B cell (primary cell): ENCODE measurements around the gene CD300H. TPM values are rescaled to one million over a fixed set of nuclear protein-coding genes. Genes with fewer than 3 reads are reported as not detected.

ENCODE experiments used
- ATAC-seq: fragments of 200-7000 bp; cut with Tn5 transposase; one replicate; pipeline ENCODE4 v1.10.0; 2021; ENCODE audit warnings: low read depth, mild to moderate bottlenecking, moderate number of reproducible peaks, moderate library complexity
- CTCF ChIA-PET: fragments of 350-600 bp; sonication (Branson Sonifier 250); formaldehyde crosslinking; loops from one replicate; lab custom pipeline; 2021; ENCODE audit warnings: antibody characterized with exemption, inconsistent platforms; lab: Charles Lee
- POLR2A ChIA-PET: fragments of 350-600 bp; sonication (Branson Sonifier 250); formaldehyde crosslinking; loops from one replicate; lab custom pipeline; 2021; ENCODE audit warnings: antibody characterized with exemption; lab: Charles Lee
- DNase-seq: peaks from one replicate; pipeline ENCODE4 v3.0.0; 2013
- H2AFZ ChIP-seq: 2 replicates; pipeline ENCODE4 v1.6.1; 2012; ENCODE audit warnings: mild to moderate bottlenecking, low read depth, low read length; ENCODE audit not compliant: insufficient read depth, poor library complexity, severe bottlenecking
- H3K27ac ChIP-seq, 2 donors: 1 replicate in 1 of 2; 2 replicates in 1 of 2; pipeline ENCODE4 v1.5.1; 2012 to 2013; ENCODE audit warnings: low read length in 2 of 2, mild to moderate bottlenecking in 2 of 2, moderate library complexity in 1 of 2
- H3K27me3 ChIP-seq, 4 experiments: fragments of 200-600 bp in 1 of 4; sonication (generic) in 1 of 4; replicated peaks in 1 of 4; 1 replicate in 2 of 4; 2 replicates in 2 of 4; pipeline versions ENCODE4 v1.6.1 to v1.7.0; 2013 to 2016; ENCODE audit warnings: low read length in 3 of 4, mild to moderate bottlenecking in 2 of 4, mixed read lengths in 1 of 4, moderate library complexity in 1 of 4; ENCODE audit not compliant: insufficient read depth in 4 of 4, control insufficient read depth in 3 of 4; ENCODE audit errors: control extremely low read depth in 1 of 4
- H3K36me3 ChIP-seq, 2 experiments: replicated peaks in 1 of 2; 1 replicate in 1 of 2; 2 replicates in 1 of 2; pipeline versions ENCODE4 v1.6.1 to v1.7.1; 2013; ENCODE audit warnings: low read length in 1 of 2; ENCODE audit not compliant: insufficient read depth in 2 of 2, control insufficient read depth in 1 of 2; ENCODE audit errors: control extremely low read depth in 1 of 2, extremely low read depth in 1 of 2
- H3K4me1 ChIP-seq, 2 donors: fragments of 200-600 bp in 1 of 2; sonication (generic) in 1 of 2; 1 replicate in 1 of 2; 2 replicates in 1 of 2; pipeline versions ENCODE4 v1.5.1 to v1.6.1; 2013 to 2017; ENCODE audit warnings: low read length in 2 of 2; ENCODE audit not compliant: control insufficient read depth in 2 of 2, insufficient read depth in 2 of 2
- H3K4me2 ChIP-seq: replicated peaks from 2 replicates; pipeline ENCODE3; 2012; ENCODE audit warnings: mild to moderate bottlenecking, low read depth, low read length; ENCODE audit not compliant: poor library complexity, severe bottlenecking
- H3K4me3 ChIP-seq, 5 experiments: fragments of 200-600 bp in 1 of 5; sonication (generic) in 1 of 5; 1 replicate in 3 of 5; 2 replicates in 2 of 5; pipeline versions ENCODE4 v1.5.1 to v1.7.0; 2011 to 2016; ENCODE audit warnings: low read length in 4 of 5, mild to moderate bottlenecking in 4 of 5, low read depth in 2 of 5, control low read depth in 1 of 5, moderate library complexity in 1 of 5; ENCODE audit not compliant: insufficient read depth in 1 of 5; ENCODE audit errors: control extremely low read depth in 1 of 5, extremely low read depth in 1 of 5
- H3K79me2 ChIP-seq: fragments of 200-600 bp; sonication (generic); one replicate; pipeline ENCODE4 v1.6.0; 2016; ENCODE audit warnings: low read length; ENCODE audit not compliant: control insufficient read depth, insufficient read depth
- H3K9ac ChIP-seq: fragments of 200-600 bp; sonication (generic); 2 replicates; pipeline ENCODE4 v1.6.1; 2017; ENCODE audit warnings: mild to moderate bottlenecking, low read length, moderate library complexity
- H3K9me3 ChIP-seq, 3 donors: one replicate each; pipeline versions ENCODE4 v1.6.1 to v1.7.1; 2013; ENCODE audit warnings: low read length in 2 of 3; ENCODE audit not compliant: control insufficient read depth in 2 of 3, insufficient read depth in 1 of 3; ENCODE audit errors: control extremely low read depth in 1 of 3
- H4K20me1 ChIP-seq: 2 replicates; pipeline ENCODE4 v1.6.0; 2012; ENCODE audit warnings: mild to moderate bottlenecking, low read length; ENCODE audit not compliant: insufficient read depth, control insufficient read depth, poor library complexity, severe bottlenecking
- H3K27ac Mint-ChIP-seq: one replicate; pipeline ENCODE4 v1.8.0; 2021; ENCODE audit warnings: mixed read lengths
- H3K27me3 Mint-ChIP-seq: one replicate; pipeline ENCODE4 v1.8.0; 2021; ENCODE audit warnings: mixed read lengths
- H3K4me1 Mint-ChIP-seq: one replicate; pipeline ENCODE4 v1.8.0; 2021; ENCODE audit warnings: mixed read lengths
- H3K4me3 Mint-ChIP-seq: one replicate; pipeline ENCODE4 v1.8.0; 2021; ENCODE audit warnings: mixed read lengths
- H3K9me3 Mint-ChIP-seq: one replicate; pipeline ENCODE4 v1.8.0; 2022; ENCODE audit warnings: mixed read lengths; ENCODE audit not compliant: insufficient read depth
- CTCF ChIP-seq: fragments of 200-600 bp; IDR thresholded peaks from one replicate; pipeline ENCODE4 v1.8.0; 2022; ENCODE audit warnings: antibody characterized with exemption, mild to moderate bottlenecking
- EZH2 ChIP-seq: IDR thresholded peaks from 2 replicates; pipeline ENCODE4 v1.6.1; 2012; ENCODE audit warnings: borderline replicate concordance, low read depth, mild to moderate bottlenecking, moderate library complexity, low read length; ENCODE audit not compliant: insufficient read depth, poor library complexity, severe bottlenecking
- WGBS: methylation state at CpG from one replicate; pipeline ENCODE4 v1.1.5; 2013; ENCODE audit warnings: missing lambda C conversion rate; ENCODE audit not compliant: insufficient coverage; 5-methylcytosine and 5-hydroxymethylcytosine counted together
- intact Hi-C: fragments of 100-400 bp; cut with micrococcal nuclease; formaldehyde crosslinking; loops from one replicate; pipeline ENCODE4 v1.10.0; 2022
- polyA plus RNA-seq: library from polyadenylated mRNA; depleted of rRNA; stranded (reverse); fragments of >200 nt; gene quantifications from 2 replicates; pipeline ENCODE4 v1.2.3, GENCODE V29; 2012
- total RNA-seq, 2 donors: library from RNA; stranded (reverse); fragments of 120-200 nt in 1 of 2; gene quantifications; 1 replicate in 1 of 2; 2 replicates in 1 of 2; pipeline versions ENCODE4 v1.2.3 to v1.2.4, GENCODE V29; 2013 to 2022

CD300H gene
- total and polyA plus RNA-seq, 2 donors (not counting 1 experiment from before 2014, with no cell fraction given): 0.58 TPM; not detected in 1

DNA sequence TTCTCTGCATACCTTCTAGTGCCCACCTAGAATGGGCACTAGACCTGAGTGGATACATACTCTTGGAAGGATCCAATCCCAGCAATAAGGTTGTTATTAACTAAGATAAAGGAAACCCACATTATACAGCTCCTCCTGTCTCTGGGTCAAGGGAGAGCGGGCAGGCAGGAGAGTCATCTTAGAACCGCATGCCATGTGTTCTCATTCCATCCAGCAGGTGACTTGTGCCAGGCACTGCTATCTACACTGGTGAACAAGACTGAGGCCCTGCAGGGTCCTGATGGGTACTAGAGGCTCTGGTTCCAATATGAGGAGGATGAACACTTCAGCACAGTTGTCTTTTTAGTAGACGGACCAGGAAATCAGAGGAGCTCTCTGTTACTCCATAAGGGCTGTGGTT is 5.9 kb upstream of the CD300H start:
- H3K4me2 ChIP-seq: no peak overlapping the region
- no peaks in the 10 kb centered on the region for H3K9me3 ChIP-seq
- Mint-ChIP-seq H3K9me3 (no peaks in the 10 kb centered on the region), H3K27ac (no peak overlapping the region), H3K4me3 (no peak overlapping the region), H3K27me3 (peaks cover 46% of the 10 kb centered on the region), H3K4me1 (peaks cover 5% of the 10 kb centered on the region)
- ChIA-PET POLR2A (no interaction called here), CTCF (no interaction called here)
- 90% methylated on average over 3 of the region's 3 CpGs for WGBS
- H2AFZ ChIP-seq: no peak overlapping the region
- H3K27me3 ChIP-seq: peaks cover 0 to 35% (median 10%) of the 10 kb centered on the region in 4 experiments
- H4K20me1 ChIP-seq: no peaks in the 10 kb centered on the region
- TF ChIP-seq EZH2 (no peak), CTCF (no peak)
- intact Hi-C loops: no loop called here
- H3K4me3 ChIP-seq: no peak overlapping the region
- H3K4me1 ChIP-seq: peaks cover 0 to 4% of the 10 kb centered on the region in 2 donors
- ATAC-seq: no peak
- no peak overlapping the region for H3K9ac ChIP-seq
- DNase-seq: no peak
- no peaks in the 10 kb centered on the region for H3K79me2 ChIP-seq
- H3K27ac ChIP-seq: no peak overlapping the region
- H3K36me3 ChIP-seq: no peaks in the 10 kb centered on the region

GRCh38 chr17:74571621-74572270 is 4.4 kb upstream of the CD300H start:
- H3K4me1 Mint-ChIP-seq: peaks cover 8% of the 10 kb centered on the region
- WGBS: 86% methylated on average over 1 of the region's 4 CpGs
- H3K4me3 Mint-ChIP-seq: no peak overlapping the region
- H4K20me1 ChIP-seq: no peaks in the 10 kb centered on the region
- no peak overlapping the region for H3K9ac ChIP-seq
- CTCF ChIA-PET: interaction anchor here (1.0 to 1.6 kb wide), 2 partner anchors 28 to 60 kb away, joined by 3 read pairs; no protein-coding TSS in a partner anchor
- H3K27ac Mint-ChIP-seq: no peak overlapping the region
- DNase-seq (no peak), ATAC-seq (no peak)
- peaks cover 0 to 49% (median 10%) of the 10 kb centered on the region in 4 experiments for H3K27me3 ChIP-seq
- no peak overlapping the region for H3K4me2 ChIP-seq
- H2AFZ ChIP-seq: no peak overlapping the region
- peaks cover 48% of the 10 kb centered on the region for H3K27me3 Mint-ChIP-seq
- H3K4me1 ChIP-seq: peaks cover 9 to 10% of the 10 kb centered on the region in 2 donors
- H3K9me3 Mint-ChIP-seq: no peaks in the 10 kb centered on the region
- no peak overlapping the region for H3K4me3 ChIP-seq
- intact Hi-C loops: no loop called here
- H3K9me3 ChIP-seq: peaks cover 0 to 3% (median 0%) of the 10 kb centered on the region in 3 donors
- H3K36me3 ChIP-seq: no peaks in the 10 kb centered on the region
- H3K79me2 ChIP-seq: no peaks in the 10 kb centered on the region
- POLR2A ChIA-PET: no interaction called here
- TF ChIP-seq EZH2 (no peak), CTCF (no peak)
- H3K27ac ChIP-seq: no peak overlapping the region
